GM12891 (cell line): ENCODE data around the gene NEGR1.

Experiments
- DNase-seq: peaks from one replicate; pipeline ENCODE4 v3.0.0; 2011; ENCODE audit warnings: low spot score; ENCODE audit not compliant: insufficient read length
- FAIRE-seq: peaks from 2 replicates; lab custom pipeline; 2011; peaks lifted over from hg19 to GRCh38; lab: Jason Lieb, UNC
- PAX5 ChIP-seq: IDR thresholded peaks from 2 replicates; pipeline ENCODE4 v1.6.1; 2011; ENCODE audit warnings: low read length, moderate library complexity, mild to moderate bottlenecking; ENCODE audit not compliant: insufficient read depth, severe bottlenecking
- POLR2A ChIP-seq: IDR thresholded peaks from 2 replicates; pipeline ENCODE4 v1.6.1; 2011; ENCODE audit warnings: low read depth, low read length, control low read depth
- POLR2AphosphoS5 ChIP-seq: IDR thresholded peaks from 2 replicates; pipeline ENCODE4 v1.6.1; 2011; ENCODE audit warnings: low read depth, low read length, control low read depth
- POU2F2 ChIP-seq: IDR thresholded peaks from 2 replicates; pipeline ENCODE4 v1.6.1; 2011; ENCODE audit warnings: low read depth, mild to moderate bottlenecking, control low read depth, low read length, moderate library complexity
- SPI1 ChIP-seq: IDR thresholded peaks from 2 replicates; pipeline ENCODE4 v1.6.1; 2011; ENCODE audit warnings: low read depth, low read length, control low read depth
- TAF1 ChIP-seq: IDR thresholded peaks from 2 replicates; pipeline ENCODE4 v1.6.1; 2011; ENCODE audit warnings: low read depth, low read length, control low read depth

NEGR1 gene

GRCh38 chr1:71498542-71498941, 783.8 kb downstream of the NEGR1 start:
- FAIRE-seq (no peak), DNase-seq (no peak)

GRCh38 chr1:71494163-71494562, 788.2 kb downstream of the NEGR1 start:
- no peak for DNase-seq
- FAIRE-seq, result no peak

More at GRCh38 chr1:71498542-71498941, 783.8 kb downstream of the NEGR1 start:
- TF ChIP-seq POLR2AphosphoS5 (no peak), SPI1 (no peak), POU2F2 (no peak), TAF1 (no peak), PAX5 (no peak), POLR2A (no peak)

DNA sequence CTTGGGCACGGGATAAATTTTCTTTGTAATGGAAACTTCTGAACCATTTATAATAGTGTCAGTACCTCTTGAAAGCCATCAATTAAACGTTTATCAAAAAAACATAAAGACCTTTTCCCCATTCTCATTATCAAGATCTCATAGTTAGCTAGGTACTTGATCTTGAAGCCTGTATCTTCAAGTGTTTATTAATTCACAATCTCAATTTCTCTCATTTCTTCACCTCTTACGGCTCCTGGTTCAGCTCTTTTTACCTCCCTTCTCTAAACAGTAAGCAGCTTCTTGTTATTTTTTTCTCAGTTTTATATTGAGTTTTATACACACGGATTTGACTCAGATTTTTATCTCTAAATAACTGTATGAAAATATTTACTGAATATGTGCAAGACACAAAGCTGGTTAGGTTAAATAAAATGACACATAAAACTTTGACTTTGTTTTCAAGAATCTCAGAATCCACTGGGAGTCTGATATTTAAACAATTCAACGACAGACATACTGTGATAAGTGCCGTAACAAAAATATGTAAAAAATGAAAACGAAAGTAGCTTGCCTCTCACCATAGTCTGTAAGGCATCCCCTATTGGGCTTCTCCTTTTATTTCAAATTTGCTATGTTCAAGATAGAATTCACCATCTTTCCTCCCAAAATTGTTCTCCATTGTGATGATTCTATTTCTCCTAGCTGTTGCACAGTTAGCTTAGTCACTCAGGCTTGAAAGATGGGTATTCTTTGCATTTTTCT, 789.9 kb downstream of the NEGR1 start:
- TF ChIP-seq POLR2A (no peak), TAF1 (no peak), POLR2AphosphoS5 (no peak), SPI1 (no peak)
- FAIRE-seq (no peak), DNase-seq (no peak)

More at GRCh38 chr1:71494163-71494562, 788.2 kb downstream of the NEGR1 start:
- no peak for TF ChIP-seq POLR2A
- no peak for TF ChIP-seq POU2F2
- TF ChIP-seq POLR2AphosphoS5, result no peak
- no peak for TF ChIP-seq TAF1
- no peak for TF ChIP-seq SPI1
- TF ChIP-seq PAX5, result no peak

GRCh38 chr1:71490432-71490831, 791.9 kb downstream of the NEGR1 start:
- DNase-seq (no peak), FAIRE-seq (no peak)
- TF ChIP-seq PAX5 (no peak), SPI1 (no peak), POLR2AphosphoS5 (no peak), POU2F2 (no peak), TAF1 (no peak), POLR2A (no peak)

DNA sequence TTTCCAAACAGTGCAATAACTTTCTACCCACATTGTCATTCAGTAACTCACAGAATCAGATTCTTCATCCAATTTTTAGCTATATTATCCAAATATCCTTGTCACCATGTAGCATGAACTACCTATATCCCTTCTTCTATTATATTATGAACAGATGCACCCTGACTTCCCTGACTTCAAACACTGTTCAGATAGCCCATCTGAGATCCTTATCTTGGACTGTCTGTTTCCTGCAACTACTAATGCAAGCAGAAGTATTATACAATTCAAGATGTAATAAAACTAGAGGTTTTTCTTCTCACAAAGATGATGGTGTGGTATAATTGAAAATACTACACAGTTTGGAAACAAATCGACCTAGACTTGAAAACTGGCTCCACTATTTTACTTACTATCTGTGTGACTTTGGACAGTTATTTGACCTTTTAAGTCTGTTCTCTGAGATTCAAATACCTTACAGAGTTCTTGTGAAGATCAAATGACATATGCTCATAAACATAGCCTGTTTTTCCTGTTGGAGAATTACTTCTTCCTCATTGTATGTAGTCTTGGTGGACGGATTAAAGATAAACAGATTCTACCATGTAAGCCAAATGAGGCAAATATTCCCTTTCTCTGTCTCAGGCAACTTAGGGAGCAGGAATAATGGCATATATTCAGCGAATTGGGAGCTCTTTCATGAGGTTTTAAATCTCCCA, 793.6 kb downstream of the NEGR1 start:
- no peak for DNase-seq
- FAIRE-seq, result no peak
- no peak for TF ChIP-seq POLR2AphosphoS5
- TF ChIP-seq POLR2A, result no peak
- TF ChIP-seq SPI1, result no peak
- TF ChIP-seq POU2F2, result no peak
- no peak for TF ChIP-seq PAX5
- no peak for TF ChIP-seq TAF1

- DNase-seq, result no peak
- FAIRE-seq, result no peak
Observed at GRCh38 chr1:71473331-71473730, 809.0 kb downstream of the NEGR1 start.

DNA sequence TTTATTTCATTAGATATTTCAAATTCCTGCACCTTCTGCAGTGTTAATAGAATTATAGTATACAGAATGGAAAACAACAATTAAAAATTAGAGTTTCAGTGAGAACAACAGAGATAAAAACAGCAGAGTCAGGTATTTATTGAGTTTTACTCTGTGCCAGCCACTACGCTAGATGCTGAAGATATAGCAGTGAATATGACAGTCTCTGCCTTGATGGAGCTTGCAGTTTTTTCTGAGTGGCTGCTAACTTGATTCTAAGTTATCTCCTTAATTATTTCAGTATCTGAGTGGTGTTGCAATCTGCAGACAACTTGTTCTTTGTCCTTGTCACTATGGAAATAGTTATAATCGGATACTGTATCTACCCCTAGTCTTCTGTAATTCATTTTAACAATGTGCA, 817.2 kb downstream of the NEGR1 start:
- FAIRE-seq (no peak), DNase-seq (no peak)
- TF ChIP-seq POU2F2, result no peak
- no peak for TF ChIP-seq POLR2AphosphoS5
- no peak for TF ChIP-seq TAF1
- TF ChIP-seq POLR2A, result no peak
- TF ChIP-seq SPI1, result no peak
- no peak for TF ChIP-seq PAX5

More at GRCh38 chr1:71473331-71473730, 809.0 kb downstream of the NEGR1 start:
- no peak for TF ChIP-seq POLR2AphosphoS5
- no peak for TF ChIP-seq TAF1
- TF ChIP-seq SPI1, result no peak
- no peak for TF ChIP-seq PAX5
- TF ChIP-seq POLR2A, result no peak
- TF ChIP-seq POU2F2, result no peak

DNA sequence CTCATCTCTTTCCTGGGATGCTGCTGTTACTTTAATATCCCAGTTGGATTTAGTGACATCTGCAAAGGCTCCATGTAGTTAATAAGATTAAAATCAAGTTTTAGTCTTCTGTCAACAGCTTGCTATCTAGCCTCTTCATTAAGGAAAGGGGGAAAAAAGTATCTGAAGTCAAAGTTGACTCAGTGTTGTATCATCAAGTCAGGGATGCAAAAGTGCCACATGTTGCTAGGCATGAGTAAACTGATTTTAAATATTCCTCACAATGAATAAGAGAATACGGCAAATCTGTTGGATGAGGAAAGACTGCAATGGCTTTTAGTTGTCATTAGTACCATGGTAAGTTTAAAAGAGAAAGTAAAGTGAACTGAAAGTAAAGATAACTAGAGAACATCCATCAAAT, 818.3 kb downstream of the NEGR1 start:
- DNase-seq (no peak), FAIRE-seq (no peak)
- TF ChIP-seq PAX5, result no peak
- TF ChIP-seq SPI1, result no peak
- TF ChIP-seq TAF1, result no peak
- TF ChIP-seq POLR2A, result no peak
- no peak for TF ChIP-seq POLR2AphosphoS5
- no peak for TF ChIP-seq POU2F2

DNA sequence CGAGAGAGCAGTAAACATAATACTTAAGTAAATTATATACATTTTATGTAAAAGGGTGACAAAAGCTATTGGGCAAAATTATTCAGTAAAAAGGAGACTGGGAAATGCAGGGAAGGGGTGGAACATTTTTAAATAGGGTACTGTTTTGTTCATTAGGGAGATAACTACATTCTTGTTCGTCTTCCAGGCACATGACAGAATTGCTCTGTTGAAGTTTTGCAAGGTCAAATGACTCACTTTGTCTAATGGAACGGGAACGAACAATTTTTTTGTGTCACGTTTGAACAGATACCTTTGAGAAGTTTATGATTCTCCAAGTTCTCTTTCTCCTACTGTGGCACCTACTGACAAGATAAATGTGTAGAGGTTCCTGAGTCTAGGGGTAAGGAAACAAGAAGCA, 819.2 kb downstream of the NEGR1 start:
- FAIRE-seq (no peak), DNase-seq (no peak)

More for the DNA sequence above, 819.2 kb downstream of the NEGR1 start:
- TF ChIP-seq POLR2AphosphoS5 (no peak), TAF1 (no peak), POLR2A (no peak), PAX5 (no peak), SPI1 (no peak)
